HL-60/S4 (cell line): ENCODE measurements around the gene SRSF4.

Source experiments
- in situ Hi-C: fragments of 300-500 bp; cut with MboI; formaldehyde crosslinking; loops from 2 replicates; pipeline ENCODE4 v1.14.3; 2022; ENCODE audit warnings: low sequenced_read_pairs

Gene SRSF4

GRCh38 chr1:29099286-29099685, 82.4 kb downstream of the SRSF4 start:
- in situ Hi-C loops: no loop called here
